PFSK-1 (cell line): Measurements from ENCODE around the gene H1-8.

Experiments
- FOXP2 ChIP-seq: optimal IDR thresholded peaks from 2 replicates; pipeline ENCODE3; 2011; ENCODE audit warnings: borderline replicate concordance, control low read depth, inconsistent platforms; ENCODE audit not compliant: insufficient read depth; ENCODE audit errors: extremely low read length, extremely low read depth
- POLR2AphosphoS5 ChIP-seq: IDR thresholded peaks from 2 replicates; pipeline ENCODE4 v1.6.1; 2012; ENCODE audit warnings: low read depth, mild to moderate bottlenecking, control low read depth, low read length, moderate library complexity
- REST ChIP-seq, 2 experiments: IDR thresholded peaks; 2 replicates each; pipeline versions ENCODE4 v1.6.1 to v1.8.0; 2011 to 2012; ENCODE audit warnings: low read depth in 2 of 2, low read length in 2 of 2, control low read depth in 1 of 2, inconsistent platforms in 1 of 2, mild to moderate bottlenecking in 1 of 2, moderate library complexity in 1 of 2; ENCODE audit not compliant: insufficient read depth in 1 of 2
- SIN3A ChIP-seq: IDR thresholded peaks from 2 replicates; pipeline ENCODE4 v1.6.1; 2012; ENCODE audit warnings: mild to moderate bottlenecking, low read length, moderate library complexity, borderline replicate concordance; ENCODE audit not compliant: insufficient read depth
- TAF1 ChIP-seq: IDR thresholded peaks from 2 replicates; pipeline ENCODE4 v1.6.1; 2012; ENCODE audit warnings: low read length, control low read depth, borderline replicate concordance; ENCODE audit not compliant: insufficient read depth

Gene H1-8

GRCh38 chr3:129540776-129541516, 2.0 kb upstream of the H1-8 start:
- TF ChIP-seq POLR2AphosphoS5 (no peak), SIN3A (no peak), REST (IDR thresholded peaks at IDR 0.05; ENCODE audit: insufficient read depth in 1 of 2, low read depth in 2 of 2, low read length in 2 of 2) (no peak), TAF1 (no peak), FOXP2 (no peak)

- TF ChIP-seq POLR2AphosphoS5 (no peak), TAF1 (no peak), FOXP2 (no peak)
Measured at GRCh38 chr3:129542747-129543146, 228 bp upstream of the H1-8 start.

- no peak for TF ChIP-seq TAF1
- TF ChIP-seq SIN3A = no peak
- no peak for TF ChIP-seq REST (IDR thresholded peaks at IDR 0.05; ENCODE audit: insufficient read depth in 1 of 2, low read depth in 2 of 2, low read length in 2 of 2)
- TF ChIP-seq POLR2AphosphoS5 = no peak
- no peak for TF ChIP-seq FOXP2
Measured at GRCh38 chr3:129543999-129544398, 1.0 kb downstream of the H1-8 start.

- TF ChIP-seq TAF1 = no peak
- no peak for TF ChIP-seq POLR2AphosphoS5
- TF ChIP-seq FOXP2 = no peak
- TF ChIP-seq REST (IDR thresholded peaks at IDR 0.05; ENCODE audit: insufficient read depth in 1 of 2, low read depth in 2 of 2, low read length in 2 of 2) = no peak
- no peak for TF ChIP-seq SIN3A
Measured at GRCh38 chr3:129547241-129547640, 4.3 kb downstream of the H1-8 start.

- TF ChIP-seq TAF1 (no peak), REST (IDR thresholded peaks at IDR 0.05; ENCODE audit: insufficient read depth in 1 of 2, low read depth in 2 of 2, low read length in 2 of 2) (no peak), POLR2AphosphoS5 (no peak), SIN3A (no peak), FOXP2 (no peak)
Measured at GRCh38 chr3:129548104-129548965, 5.4 kb downstream of the H1-8 start.
